Measurements from ENCODE around the gene PCBP3. TPM values are rescaled to one million over a fixed set of nuclear protein-coding genes. Genes with fewer than 3 reads are reported as not detected.

Gene PCBP3
- total RNA-seq: 10 to 100 TPM in 1 of 2 donors, under 1 TPM in 1; 0.77 to 17.2 TPM

DNA sequence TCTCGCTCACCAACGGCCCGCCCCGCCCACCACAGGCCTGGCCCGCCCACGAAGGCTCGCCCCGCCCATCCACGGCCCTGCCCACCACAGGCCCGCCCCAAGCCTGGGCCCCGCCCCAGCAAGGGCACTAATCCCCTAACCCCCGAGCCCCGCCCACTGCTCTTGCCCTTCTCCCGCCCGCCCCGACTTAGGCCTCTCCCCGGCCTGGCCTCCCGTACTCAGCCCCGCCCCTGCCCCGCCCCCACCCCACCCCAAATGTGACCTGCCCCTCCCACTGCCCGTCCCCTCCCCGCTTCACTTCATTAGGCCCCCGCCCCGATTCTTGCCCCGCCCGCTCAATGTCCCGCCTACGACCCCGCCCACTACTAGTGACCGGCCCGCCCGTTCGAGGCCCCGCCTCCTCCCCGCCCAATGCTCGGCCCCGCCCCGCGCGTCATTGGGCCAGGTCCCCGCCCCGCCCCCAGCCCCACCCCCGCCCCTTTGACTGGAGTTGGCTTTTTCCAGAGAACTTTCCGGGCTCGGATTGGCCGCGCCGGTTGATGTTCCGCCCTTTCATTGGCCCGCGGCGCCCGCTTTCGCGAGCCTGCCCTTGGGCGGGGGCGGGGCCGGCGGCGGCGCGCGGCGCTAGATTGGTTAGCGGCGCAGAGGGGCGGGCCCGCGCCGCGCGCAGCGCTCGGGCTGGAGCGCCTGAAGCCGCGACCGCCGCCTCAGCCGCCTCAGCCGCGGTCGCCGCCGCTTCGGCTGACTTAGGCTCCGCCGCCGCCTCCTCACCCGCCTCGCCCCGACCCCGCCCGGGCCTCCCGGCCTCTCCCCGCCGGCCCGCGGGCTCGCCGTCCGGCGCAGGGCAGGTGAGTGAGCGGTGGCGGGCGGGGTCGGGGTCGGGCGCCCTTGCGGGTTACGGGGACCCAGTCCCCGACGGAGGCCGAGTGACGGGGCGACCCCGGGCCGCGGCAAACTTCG lies at the start of gene PCBP3:
PCBP3 (plus strand) TSS at position 705 of the 960 bp plus-strand sequence. CDS start 206,361 bp downstream, outside the sequence.
- no peak within 1 kb of the TSS for H3K27ac ChIP-seq
- WGBS: 3% methylated on average over 61 of the region's 120 CpGs
- TF ChIP-seq, protein P1, sequence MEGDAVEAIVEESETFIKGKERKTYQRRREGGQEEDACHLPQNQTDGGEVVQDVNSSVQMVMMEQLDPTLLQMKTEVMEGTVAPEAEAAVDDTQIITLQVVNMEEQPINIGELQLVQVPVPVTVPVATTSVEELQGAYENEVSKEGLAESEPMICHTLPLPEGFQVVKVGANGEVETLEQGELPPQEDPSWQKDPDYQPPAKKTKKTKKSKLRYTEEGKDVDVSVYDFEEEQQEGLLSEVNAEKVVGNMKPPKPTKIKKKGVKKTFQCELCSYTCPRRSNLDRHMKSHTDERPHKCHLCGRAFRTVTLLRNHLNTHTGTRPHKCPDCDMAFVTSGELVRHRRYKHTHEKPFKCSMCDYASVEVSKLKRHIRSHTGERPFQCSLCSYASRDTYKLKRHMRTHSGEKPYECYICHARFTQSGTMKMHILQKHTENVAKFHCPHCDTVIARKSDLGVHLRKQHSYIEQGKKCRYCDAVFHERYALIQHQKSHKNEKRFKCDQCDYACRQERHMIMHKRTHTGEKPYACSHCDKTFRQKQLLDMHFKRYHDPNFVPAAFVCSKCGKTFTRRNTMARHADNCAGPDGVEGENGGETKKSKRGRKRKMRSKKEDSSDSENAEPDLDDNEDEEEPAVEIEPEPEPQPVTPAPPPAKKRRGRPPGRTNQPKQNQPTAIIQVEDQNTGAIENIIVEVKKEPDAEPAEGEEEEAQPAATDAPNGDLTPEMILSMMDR (IDR thresholded peaks at IDR 0.05): no peak
- no peak for TF ChIP-seq POLR2AphosphoS5 (IDR thresholded peaks at IDR 0.05)
- no peak for TF ChIP-seq POLR2A (IDR thresholded peaks at IDR 0.05)
- H3K36me3 ChIP-seq: no peaks in the 10 kb centered on the region
- H3K27me3 ChIP-seq (replicated peaks; ENCODE audit: insufficient read depth): no peaks in the 10 kb centered on the region
- no peaks in the 10 kb centered on the region for H3K4me1 ChIP-seq (replicated peaks)
- H3K9me3 ChIP-seq: no peaks in the 10 kb centered on the region
- peak within 1 kb of the TSS; percentile 35 to 49 for H3K4me3 ChIP-seq
- intact Hi-C loops (cut with DNase I): no loop called here
- DNase-seq (ENCODE audit: low spot score): peak; percentile 93

DNA sequence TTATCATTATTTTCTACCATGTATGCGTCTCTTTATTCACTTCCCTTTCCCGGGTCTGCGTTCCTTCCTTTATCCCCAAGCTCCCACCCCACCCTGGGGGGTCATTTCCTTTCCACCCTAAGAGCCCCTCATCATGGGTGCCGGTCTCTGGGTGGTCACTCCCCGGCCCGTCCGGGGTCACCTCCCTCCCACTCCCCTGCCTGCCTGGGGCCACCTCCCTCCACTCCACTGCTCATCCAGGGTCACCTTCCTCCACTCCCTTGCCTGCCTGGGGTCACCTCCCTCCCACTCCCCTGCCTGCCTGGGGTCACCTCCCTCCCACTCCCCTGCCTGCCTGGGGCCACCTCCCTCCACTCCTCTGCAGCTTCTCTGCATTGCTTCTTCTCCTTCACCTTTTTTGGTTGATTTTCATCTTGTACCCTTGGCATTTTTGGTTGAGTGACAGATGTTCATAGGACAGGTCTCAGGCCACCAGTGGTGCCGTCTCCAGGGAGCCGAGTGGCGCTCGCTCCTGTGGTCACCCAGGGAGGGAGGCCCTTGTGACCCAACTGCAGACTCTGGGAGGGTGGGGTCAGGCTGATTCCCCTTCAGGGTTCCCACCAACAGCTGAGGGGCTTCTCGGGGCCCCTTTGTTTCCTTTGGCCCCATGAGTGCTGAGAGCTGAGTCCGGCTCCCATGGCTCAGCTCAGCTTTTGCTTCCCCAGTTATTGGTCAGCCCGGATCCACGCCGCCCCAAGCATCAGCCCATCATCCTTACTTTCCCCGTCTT lies 48.6 kb upstream of the PCBP3 start:
- no peak for TF ChIP-seq POLR2A (IDR thresholded peaks at IDR 0.05)
- TF ChIP-seq, protein P1 (IDR thresholded peaks at IDR 0.05): no peak
- TF ChIP-seq POLR2AphosphoS5 (IDR thresholded peaks at IDR 0.05): no peak
- 84% methylated on average over 17 of the region's 17 CpGs for WGBS
- intact Hi-C loops (cut with DNase I): no loop called here
- Histone ChIP-seq H3K27me3 (replicated peaks; ENCODE audit: insufficient read depth) (no peaks in the 10 kb centered on the region), H3K9me3 (no peaks in the 10 kb centered on the region), H3K4me1 (replicated peaks) (peaks cover 4% of the 10 kb centered on the region), H3K4me3 (no peak overlapping the region), H3K27ac (no peak overlapping the region), H3K36me3 (no peaks in the 10 kb centered on the region)
- no peak for DNase-seq (ENCODE audit: low spot score)

DNA sequence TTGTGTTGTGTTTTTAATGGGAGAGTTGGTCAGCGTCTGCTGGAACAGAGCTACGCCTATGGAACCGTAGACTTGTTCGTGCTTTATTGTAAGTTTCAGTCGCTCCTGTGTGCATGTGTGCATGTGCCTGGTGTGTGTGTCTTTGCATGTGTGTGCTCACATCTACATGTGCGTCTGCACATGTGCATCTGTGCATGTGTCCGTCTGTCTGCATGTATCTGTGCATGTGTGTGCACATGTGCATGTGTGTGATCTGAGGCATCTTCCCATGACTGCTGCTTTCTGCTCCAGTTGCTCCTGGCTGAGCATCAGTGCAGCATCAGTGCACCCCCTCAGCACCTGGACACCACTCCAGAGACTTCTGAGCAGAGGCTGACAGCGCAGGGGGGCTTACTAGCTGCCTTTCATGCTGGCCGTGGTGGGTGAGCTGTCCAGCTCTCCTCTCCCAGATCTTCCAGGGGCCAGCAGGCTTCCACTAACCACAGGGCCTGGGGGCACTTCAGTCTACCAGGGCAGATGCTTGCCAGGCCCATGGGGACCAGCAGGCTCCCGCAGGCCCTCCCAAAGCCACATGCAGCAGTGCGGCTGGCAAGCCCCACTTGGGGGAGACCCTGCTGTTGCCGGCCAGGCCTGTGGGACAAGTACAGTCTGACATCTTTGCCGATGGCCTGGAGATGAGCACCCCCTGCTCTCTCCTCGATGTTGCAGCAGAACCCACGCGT lies 47.8 kb upstream of the PCBP3 start:
- Histone ChIP-seq H3K9me3 (no peaks in the 10 kb centered on the region), H3K36me3 (no peaks in the 10 kb centered on the region), H3K4me1 (replicated peaks) (no peaks in the 10 kb centered on the region), H3K27ac (no peak overlapping the region), H3K27me3 (replicated peaks; ENCODE audit: insufficient read depth) (no peaks in the 10 kb centered on the region), H3K4me3 (no peak overlapping the region)
- 87% methylated on average over 16 of the region's 16 CpGs for WGBS
- no peak for TF ChIP-seq POLR2AphosphoS5 (IDR thresholded peaks at IDR 0.05)
- TF ChIP-seq, protein P1 (IDR thresholded peaks at IDR 0.05): no peak
- no peak for TF ChIP-seq POLR2A (IDR thresholded peaks at IDR 0.05)
- DNase-seq (ENCODE audit: low spot score): no peak
- intact Hi-C loops (cut with DNase I): no loop called here

DNA sequence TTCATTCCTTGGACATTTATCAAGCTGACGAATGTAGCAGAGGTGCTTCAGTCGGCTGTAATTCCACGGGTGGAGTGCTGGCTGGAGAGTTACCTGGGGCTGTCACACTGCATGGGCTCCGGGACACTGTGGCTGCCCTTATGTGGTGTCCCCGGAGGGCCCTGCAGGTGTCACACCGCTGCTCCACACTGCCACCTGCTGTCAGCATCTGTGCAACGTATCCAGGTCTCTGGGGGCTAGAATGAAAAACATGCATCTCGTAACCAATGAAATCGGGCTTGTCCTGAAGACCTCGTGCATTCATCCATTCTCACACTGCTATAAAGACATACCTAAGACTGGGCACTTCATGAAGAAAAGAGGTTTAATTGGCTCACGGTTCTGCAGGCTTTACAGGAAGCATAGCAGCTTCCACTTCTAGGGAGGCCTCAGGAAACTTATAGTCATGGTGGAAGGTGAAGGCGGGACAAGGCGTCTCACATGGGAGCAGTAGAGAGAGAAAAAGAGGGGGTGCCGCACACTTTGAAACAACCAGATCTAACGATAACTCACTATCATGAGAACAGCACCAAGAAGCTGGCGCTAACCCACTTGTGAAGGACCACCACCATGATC lies 46.7 kb upstream of the PCBP3 start:
- no peaks in the 10 kb centered on the region for H3K9me3 ChIP-seq
- H3K36me3 ChIP-seq: no peaks in the 10 kb centered on the region
- H3K4me3 ChIP-seq: no peak overlapping the region
- H3K27me3 ChIP-seq (replicated peaks; ENCODE audit: insufficient read depth): no peaks in the 10 kb centered on the region
- DNase-seq (ENCODE audit: low spot score): peak; percentile 50
- H3K4me1 ChIP-seq (replicated peaks): no peaks in the 10 kb centered on the region
- TF ChIP-seq, protein P1 (IDR thresholded peaks at IDR 0.05): peak; percentile 65 to 87 (median 84)
- TF ChIP-seq POLR2A (IDR thresholded peaks at IDR 0.05) (no peak), POLR2AphosphoS5 (IDR thresholded peaks at IDR 0.05) (peak; percentile 16)
- intact Hi-C loops (cut with DNase I): no loop called here
- no peak overlapping the region for H3K27ac ChIP-seq
- 34% methylated on average over 16 of the region's 16 CpGs for WGBS
